ENCODE measurements around the gene PLD4.
"Not testable (repeated sequence)": the region's sequence is repeated elsewhere in the genome, so short reads cannot be mapped to it uniquely, and the experiment has no call there.

PLD4 gene

GRCh38 chr14:104881369-104881979 lies 43.2 kb upstream of the PLD4 start:
- peak; percentile 90 for DNase-seq
- Histone ChIP-seq H3K4me3 (ENCODE audit: low read depth, low read length) (no peak overlapping the region), H3K9me3 (no peaks in the 10 kb centered on the region), H3K36me3 (no peaks in the 10 kb centered on the region), H3K4me1 (peaks cover 33% of the 10 kb centered on the region), H3K27me3 (no peaks in the 10 kb centered on the region)
- no peak for TF ChIP-seq CTCF (IDR thresholded peaks at IDR 0.05; ENCODE audit: low read depth, low read length)

GRCh38 chr14:104882325-104882973 lies 42.2 kb upstream of the PLD4 start:
- H3K4me1 ChIP-seq = peaks cover 30% of the 10 kb centered on the region
- TF ChIP-seq CTCF (IDR thresholded peaks at IDR 0.05; ENCODE audit: low read depth, low read length) = no peak
- no peaks in the 10 kb centered on the region for H3K27me3 ChIP-seq
- no peaks in the 10 kb centered on the region for H3K9me3 ChIP-seq
- no peaks in the 10 kb centered on the region for H3K36me3 ChIP-seq
- H3K4me3 ChIP-seq (ENCODE audit: low read depth, low read length) = no peak overlapping the region
- peak; percentile 72 for DNase-seq

- H3K36me3 ChIP-seq = no peaks in the 10 kb centered on the region
Measured at GRCh38 chr14:104882991-104883660, 41.6 kb upstream of the PLD4 start.

GRCh38 chr14:104883681-104884361 lies 40.9 kb upstream of the PLD4 start:
- no peak for TF ChIP-seq CTCF (IDR thresholded peaks at IDR 0.05; ENCODE audit: low read depth, low read length)
- H3K36me3 ChIP-seq = no peaks in the 10 kb centered on the region

More at GRCh38 chr14:104882991-104883660, 41.6 kb upstream of the PLD4 start:
- Histone ChIP-seq H3K9me3 (no peaks in the 10 kb centered on the region), H3K4me1 (peaks cover 29% of the 10 kb centered on the region), H3K4me3 (ENCODE audit: low read depth, low read length) (no peak overlapping the region), H3K27me3 (no peaks in the 10 kb centered on the region)
- peak; percentile 13 for DNase-seq
- TF ChIP-seq CTCF (IDR thresholded peaks at IDR 0.05; ENCODE audit: low read depth, low read length) = no peak

GRCh38 chr14:104884381-104884780 lies 40.3 kb upstream of the PLD4 start:
- peak; percentile 10 for DNase-seq
- H3K4me3 ChIP-seq (ENCODE audit: low read depth, low read length); H3K9me3 ChIP-seq; H3K36me3 ChIP-seq; H3K27me3 ChIP-seq: not testable (repeated sequence)
- peaks cover 22% of the 10 kb centered on the region for H3K4me1 ChIP-seq

More at GRCh38 chr14:104883681-104884361, 40.9 kb upstream of the PLD4 start:
- peaks cover 22% of the 10 kb centered on the region for H3K4me1 ChIP-seq
- no peaks in the 10 kb centered on the region for H3K9me3 ChIP-seq
- no peaks in the 10 kb centered on the region for H3K27me3 ChIP-seq
- DNase-seq = peak; percentile 14
- no peak overlapping the region for H3K4me3 ChIP-seq (ENCODE audit: low read depth, low read length)

Data from BE2C (cell line).